Adipocyte (in vitro differentiated cells): ENCODE data around the gene KLF8.

Experiments used
- DNase-seq: peaks from one replicate; pipeline ENCODE4 v3.0.0-alpha.2; 2015; ENCODE audit warnings: low read depth
- H3K27me3 ChIP-seq: replicated peaks from 2 replicates; pipeline ENCODE4 v1.7.0; 2013; ENCODE audit warnings: mild to moderate bottlenecking, low read length, moderate library complexity; ENCODE audit not compliant: control insufficient read depth, insufficient read depth
- H3K36me3 ChIP-seq: 2 replicates; pipeline ENCODE4 v1.7.0; 2013; ENCODE audit warnings: low read length, mild to moderate bottlenecking, moderate library complexity; ENCODE audit not compliant: control insufficient read depth, insufficient read depth, severe bottlenecking
- H3K4me1 ChIP-seq: 2 replicates; pipeline ENCODE4 v1.7.0; 2013; ENCODE audit warnings: mild to moderate bottlenecking, low read length, moderate library complexity; ENCODE audit not compliant: control insufficient read depth, insufficient read depth
- H3K4me3 ChIP-seq: 2 replicates; pipeline ENCODE4 v1.7.0; 2013; ENCODE audit warnings: mild to moderate bottlenecking, low read length, moderate library complexity
- H3K9ac ChIP-seq: 2 replicates; pipeline ENCODE4 v1.7.0; 2013; ENCODE audit warnings: mild to moderate bottlenecking, low read length, moderate library complexity
- H3K9me3 ChIP-seq: 2 replicates; pipeline ENCODE4 v1.7.0; 2013; ENCODE audit warnings: mild to moderate bottlenecking, low read length, moderate library complexity; ENCODE audit not compliant: control insufficient read depth

KLF8 gene

GRCh38 chrX:56233682-56234081 is 1.5 kb downstream of the KLF8 start:
- H3K27me3 ChIP-seq, result peaks cover 5% of the 10 kb centered on the region
- no peaks in the 10 kb centered on the region for H3K36me3 ChIP-seq
- no peaks in the 10 kb centered on the region for H3K9me3 ChIP-seq
- peak overlapping the region; percentile 79 for H3K4me3 ChIP-seq
- DNase-seq, result no peak
- peaks cover 18% of the 10 kb centered on the region for H3K4me1 ChIP-seq
- H3K9ac ChIP-seq, result peak overlapping the region; percentile 72

- H3K36me3 ChIP-seq, result no peaks in the 10 kb centered on the region
- H3K9ac ChIP-seq, result no peak overlapping the region
- no peaks in the 10 kb centered on the region for H3K27me3 ChIP-seq
- no peaks in the 10 kb centered on the region for H3K9me3 ChIP-seq
- no peak overlapping the region for H3K4me3 ChIP-seq
- peak; percentile 56 for DNase-seq
- H3K4me1 ChIP-seq, result peaks cover 3% of the 10 kb centered on the region
These were observed 16.3 kb downstream of the KLF8 start for GRCh38 chrX:56248492-56248891.

- H3K9me3 ChIP-seq, result no peaks in the 10 kb centered on the region
- peaks cover 5% of the 10 kb centered on the region for H3K27me3 ChIP-seq
- peaks cover 3% of the 10 kb centered on the region for H3K4me1 ChIP-seq
- no peak for DNase-seq
- no peak overlapping the region for H3K4me3 ChIP-seq
- H3K9ac ChIP-seq, result no peak overlapping the region
- H3K36me3 ChIP-seq, result no peaks in the 10 kb centered on the region
These were observed 21.9 kb downstream of the KLF8 start for GRCh38 chrX:56253832-56254703.

GRCh38 chrX:56268888-56269287 is 36.7 kb downstream of the KLF8 start:
- Histone ChIP-seq H3K4me3 (no peak overlapping the region), H3K9ac (no peak overlapping the region), H3K27me3 (peaks cover 12% of the 10 kb centered on the region), H3K4me1 (no peaks in the 10 kb centered on the region), H3K9me3 (no peaks in the 10 kb centered on the region), H3K36me3 (peaks cover 19% of the 10 kb centered on the region)
- DNase-seq, result no peak

- no peaks in the 10 kb centered on the region for H3K4me1 ChIP-seq
- H3K36me3 ChIP-seq, result no peaks in the 10 kb centered on the region
- no peak overlapping the region for H3K9ac ChIP-seq
- peaks cover 11% of the 10 kb centered on the region for H3K27me3 ChIP-seq
- H3K9me3 ChIP-seq, result no peaks in the 10 kb centered on the region
- no peak overlapping the region for H3K4me3 ChIP-seq
- no peak for DNase-seq
These were observed 46.5 kb downstream of the KLF8 start for GRCh38 chrX:56278692-56279091.

GRCh38 chrX:56279863-56280262 is 47.7 kb downstream of the KLF8 start:
- H3K9me3 ChIP-seq, result no peaks in the 10 kb centered on the region
- H3K4me1 ChIP-seq, result no peaks in the 10 kb centered on the region
- peaks cover 11% of the 10 kb centered on the region for H3K27me3 ChIP-seq
- no peak for DNase-seq
- H3K36me3 ChIP-seq, result no peaks in the 10 kb centered on the region
- H3K4me3 ChIP-seq, result no peak overlapping the region
- H3K9ac ChIP-seq, result no peak overlapping the region

- H3K4me1 ChIP-seq, result no peaks in the 10 kb centered on the region
- H3K9me3 ChIP-seq, result no peaks in the 10 kb centered on the region
- H3K9ac ChIP-seq, result no peak overlapping the region
- H3K4me3 ChIP-seq, result no peak overlapping the region
- H3K27me3 ChIP-seq, result peaks cover 11% of the 10 kb centered on the region
- DNase-seq, result peak; percentile 48
- H3K36me3 ChIP-seq, result no peaks in the 10 kb centered on the region
These were observed 49.6 kb downstream of the KLF8 start for GRCh38 chrX:56281789-56282188.

- Histone ChIP-seq H3K36me3 (no peaks in the 10 kb centered on the region), H3K27me3 (peaks cover 6% of the 10 kb centered on the region)
These were observed 52.1 kb downstream of the KLF8 start for GRCh38 chrX:56284269-56284668.

GRCh38 chrX:56288608-56289007 is 56.5 kb downstream of the KLF8 start:
- peaks cover 14% of the 10 kb centered on the region for H3K9me3 ChIP-seq
- no peak overlapping the region for H3K4me3 ChIP-seq
- no peaks in the 10 kb centered on the region for H3K36me3 ChIP-seq
- H3K4me1 ChIP-seq, result no peaks in the 10 kb centered on the region
- peaks cover 5% of the 10 kb centered on the region for H3K27me3 ChIP-seq
- H3K9ac ChIP-seq, result no peak overlapping the region
- DNase-seq, result no peak

More at GRCh38 chrX:56284269-56284668, 52.1 kb downstream of the KLF8 start:
- Histone ChIP-seq H3K4me3 (no peak overlapping the region), H3K9me3 (no peaks in the 10 kb centered on the region), H3K4me1 (no peaks in the 10 kb centered on the region), H3K9ac (no peak overlapping the region)
- DNase-seq, result no peak

GRCh38 chrX:56289449-56289848 is 57.3 kb downstream of the KLF8 start:
- Histone ChIP-seq H3K9ac (no peak overlapping the region), H3K36me3 (no peaks in the 10 kb centered on the region), H3K9me3 (peaks cover 14% of the 10 kb centered on the region), H3K4me3 (no peak overlapping the region), H3K4me1 (no peaks in the 10 kb centered on the region), H3K27me3 (no peaks in the 10 kb centered on the region)
- no peak for DNase-seq

GRCh38 chrX:56308726-56309125 is 76.6 kb downstream of the KLF8 start:
- Histone ChIP-seq H3K9ac (no peak overlapping the region), H3K36me3 (no peaks in the 10 kb centered on the region), H3K27me3 (no peaks in the 10 kb centered on the region), H3K9me3 (peaks cover 20% of the 10 kb centered on the region), H3K4me3 (no peak overlapping the region), H3K4me1 (no peaks in the 10 kb centered on the region)
- no peak for DNase-seq

- Histone ChIP-seq H3K4me1 (no peaks in the 10 kb centered on the region), H3K27me3 (no peaks in the 10 kb centered on the region), H3K4me3 (no peak overlapping the region), H3K9me3 (peaks cover 15% of the 10 kb centered on the region), H3K9ac (no peak overlapping the region), H3K36me3 (no peaks in the 10 kb centered on the region)
- no peak for DNase-seq
These were observed 77.7 kb downstream of the KLF8 start for GRCh38 chrX:56309881-56310280.
